Smooth muscle cell (in vitro differentiated cells): ENCODE results near the gene TEX14. TPM values are rescaled to one million over a fixed set of nuclear protein-coding genes. Genes with fewer than 3 reads are reported as not detected.

Experiments
- DNase-seq: peaks from one replicate; lab custom pipeline; 2025; ENCODE audit not compliant: unreplicated experiment; lab: John Stamatoyannopoulos, UW
- H2AFZ ChIP-seq: fragments of 200-600 bp; sonication (generic); 2 replicates; pipeline ENCODE4 v1.6.0; 2016; ENCODE audit warnings: antibody characterized with exemption, low read depth, mild to moderate bottlenecking
- H3F3A ChIP-seq: fragments of 200-600 bp; sonication (generic); 2 replicates; pipeline ENCODE4 v1.6.0; 2017; ENCODE audit warnings: antibody characterized with exemption, low read depth
- H3K27ac ChIP-seq: fragments of 200-600 bp; sonication (generic); 2 replicates; pipeline ENCODE4 v1.5.1; 2016; ENCODE audit warnings: low read depth, mild to moderate bottlenecking
- H3K27me3 ChIP-seq: fragments of 200-600 bp; sonication (generic); 2 replicates; pipeline ENCODE4 v1.6.1; 2016; ENCODE audit warnings: low read depth, mild to moderate bottlenecking
- H3K36me3 ChIP-seq: fragments of 200-600 bp; sonication (generic); 2 replicates; pipeline ENCODE4 v1.5.1; 2016; ENCODE audit warnings: low read depth
- H3K4me1 ChIP-seq: fragments of 200-600 bp; sonication (generic); 2 replicates; pipeline ENCODE4 v1.5.1; 2016; ENCODE audit warnings: low read depth
- H3K4me2 ChIP-seq: fragments of 200-600 bp; sonication (generic); 2 replicates; pipeline ENCODE4 v1.6.0; 2016; ENCODE audit warnings: mild to moderate bottlenecking
- H3K4me3 ChIP-seq: fragments of 200-600 bp; sonication (generic); 2 replicates; pipeline ENCODE4 v1.5.1; 2016; ENCODE audit warnings: mild to moderate bottlenecking
- H3K79me2 ChIP-seq: fragments of 200-600 bp; sonication (generic); 2 replicates; pipeline ENCODE4 v1.6.0; 2016; ENCODE audit warnings: low read depth, mild to moderate bottlenecking
- H3K9ac ChIP-seq: fragments of 200-600 bp; sonication (generic); 2 replicates; pipeline ENCODE4 v1.6.0; 2016; ENCODE audit warnings: low read depth
- H3K9me3 ChIP-seq: fragments of 200-600 bp; sonication (generic); replicated peaks from 2 replicates; pipeline ENCODE4 v1.5.1; 2016; ENCODE audit warnings: low read depth
- H4K20me1 ChIP-seq: fragments of 200-600 bp; sonication (generic); 2 replicates; pipeline ENCODE4 v1.6.0; 2016; ENCODE audit warnings: low read depth
- WGBS: methylation state at CpG from one replicate; pipeline ENCODE4 v1.1.7; 2016; ENCODE audit warnings: low lambda C conversion rate; 5-methylcytosine and 5-hydroxymethylcytosine counted together
- polyA plus RNA-seq: library from polyadenylated mRNA; unstranded; fragments of >200 nt; fragmentation: Nextera tagmentation; extraction: Ambion mirVana; gene quantifications from 2 replicates; pipeline ENCODE4 v1.2.1, GENCODE V29; 2016
- total RNA-seq: library from RNA; depleted of rRNA; stranded (reverse); fragments of >200 nt; gene quantifications from 2 replicates; pipeline ENCODE4 v1.2.3, GENCODE V29; 2014
- TF ChIP-seq, protein P1 (sequence below): fragments of 200-600 bp; sonication (generic); IDR thresholded peaks from 2 replicates; pipeline ENCODE4 v1.5.1; 2017; ENCODE audit warnings: borderline replicate concordance, mild to moderate bottlenecking, antibody characterized with exemption; ENCODE audit not compliant: insufficient read depth, poor library complexity, severe bottlenecking

The TEX14 gene
- total and polyA plus RNA-seq, 2 experiments from 2014 or later: 0.04 TPM; not detected in 1

GRCh38 chr17:58703916-58704286 is 12.1 kb upstream of the TEX14 start:
- Histone ChIP-seq H3F3A (no peaks in the 10 kb centered on the region), H3K9me3 (no peaks in the 10 kb centered on the region), H3K4me2 (no peak overlapping the region), H3K4me1 (peaks cover 9% of the 10 kb centered on the region), H3K79me2 (no peaks in the 10 kb centered on the region), H4K20me1 (no peaks in the 10 kb centered on the region), H3K9ac (no peak overlapping the region), H3K36me3 (no peaks in the 10 kb centered on the region), H3K27me3 (no peaks in the 10 kb centered on the region), H2AFZ (no peak overlapping the region), H3K4me3 (no peak overlapping the region), H3K27ac (peak overlapping the region; percentile 76)
- no peak for DNase-seq
- TF ChIP-seq, protein P1, sequence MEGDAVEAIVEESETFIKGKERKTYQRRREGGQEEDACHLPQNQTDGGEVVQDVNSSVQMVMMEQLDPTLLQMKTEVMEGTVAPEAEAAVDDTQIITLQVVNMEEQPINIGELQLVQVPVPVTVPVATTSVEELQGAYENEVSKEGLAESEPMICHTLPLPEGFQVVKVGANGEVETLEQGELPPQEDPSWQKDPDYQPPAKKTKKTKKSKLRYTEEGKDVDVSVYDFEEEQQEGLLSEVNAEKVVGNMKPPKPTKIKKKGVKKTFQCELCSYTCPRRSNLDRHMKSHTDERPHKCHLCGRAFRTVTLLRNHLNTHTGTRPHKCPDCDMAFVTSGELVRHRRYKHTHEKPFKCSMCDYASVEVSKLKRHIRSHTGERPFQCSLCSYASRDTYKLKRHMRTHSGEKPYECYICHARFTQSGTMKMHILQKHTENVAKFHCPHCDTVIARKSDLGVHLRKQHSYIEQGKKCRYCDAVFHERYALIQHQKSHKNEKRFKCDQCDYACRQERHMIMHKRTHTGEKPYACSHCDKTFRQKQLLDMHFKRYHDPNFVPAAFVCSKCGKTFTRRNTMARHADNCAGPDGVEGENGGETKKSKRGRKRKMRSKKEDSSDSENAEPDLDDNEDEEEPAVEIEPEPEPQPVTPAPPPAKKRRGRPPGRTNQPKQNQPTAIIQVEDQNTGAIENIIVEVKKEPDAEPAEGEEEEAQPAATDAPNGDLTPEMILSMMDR: no peak
- WGBS: 98% methylated on average over 2 of the region's 2 CpGs

- Histone ChIP-seq H3K9me3 (no peaks in the 10 kb centered on the region), H3K4me1 (peaks cover 9% of the 10 kb centered on the region), H3K27ac (peak overlapping the region; percentile 76), H3K27me3 (no peaks in the 10 kb centered on the region), H3K79me2 (no peaks in the 10 kb centered on the region), H3K4me2 (peak overlapping the region; percentile 30), H3F3A (no peaks in the 10 kb centered on the region), H2AFZ (no peak overlapping the region), H3K4me3 (no peak overlapping the region), H3K9ac (no peak overlapping the region), H4K20me1 (no peaks in the 10 kb centered on the region), H3K36me3 (no peaks in the 10 kb centered on the region)
- TF ChIP-seq, protein P1: no peak
- WGBS: 60% methylated on average over 4 of the region's 4 CpGs
- no peak for DNase-seq
These were observed 11.5 kb upstream of the TEX14 start for GRCh38 chr17:58703137-58703915.

DNA sequence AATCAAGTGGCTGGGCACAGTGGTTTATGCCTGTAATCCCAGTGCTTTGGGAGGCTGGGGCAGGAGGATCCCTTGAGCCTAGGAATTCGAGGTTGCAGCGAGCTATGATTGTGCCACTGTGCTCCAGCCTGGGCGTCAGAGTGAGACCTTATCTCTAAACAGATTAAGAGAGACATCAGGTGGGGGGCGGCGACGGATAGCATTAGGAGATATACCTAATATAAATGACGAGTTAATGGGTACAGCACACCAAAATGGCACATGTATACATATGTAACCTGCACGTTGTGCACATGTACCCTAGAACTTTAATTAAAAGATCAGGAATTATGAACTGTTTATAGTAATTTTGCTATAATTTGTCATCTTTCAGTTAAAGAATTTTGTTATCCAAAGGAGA is 10.9 kb upstream of the TEX14 start:
- H3K36me3 ChIP-seq: no peaks in the 10 kb centered on the region

More for the DNA sequence above, 10.9 kb upstream of the TEX14 start:
- no peak overlapping the region for H3K4me3 ChIP-seq
- H3K27me3 ChIP-seq: no peaks in the 10 kb centered on the region
- WGBS: 80% methylated on average over 8 of the region's 8 CpGs
- peaks cover 9% of the 10 kb centered on the region for H3K4me1 ChIP-seq
- no peaks in the 10 kb centered on the region for H4K20me1 ChIP-seq
- no peaks in the 10 kb centered on the region for H3K79me2 ChIP-seq
- no peak overlapping the region for H3K9ac ChIP-seq
- no peaks in the 10 kb centered on the region for H3K9me3 ChIP-seq
- H2AFZ ChIP-seq: no peak overlapping the region
- H3F3A ChIP-seq: no peaks in the 10 kb centered on the region
- H3K4me2 ChIP-seq: peak overlapping the region; percentile 30
- TF ChIP-seq, protein P1: no peak
- H3K27ac ChIP-seq: peak overlapping the region; percentile 76
- DNase-seq: no peak
